H9 (cell line): ENCODE measurements around the gene IQSEC2. TPM values are rescaled to one million over a fixed set of nuclear protein-coding genes. Genes with fewer than 3 reads are reported as not detected.

Experiments
- DNase-seq: peaks from one replicate; pipeline ENCODE4 v3.0.0-alpha.2; 2017
- H2AFZ ChIP-seq: one replicate; pipeline ENCODE4 v1.6.1; 2013; ENCODE audit warnings: mild to moderate bottlenecking, low read length, control low read depth, moderate library complexity
- H2AK5ac ChIP-seq: 2 replicates; pipeline ENCODE4 v1.6.1; 2013; ENCODE audit warnings: low read length, control low read depth, mixed read lengths; ENCODE audit not compliant: insufficient read length
- H2BK120ac ChIP-seq: one replicate; pipeline ENCODE4 v1.6.1; 2013; ENCODE audit warnings: low read depth, mild to moderate bottlenecking, low read length, control low read depth, inconsistent platforms; ENCODE audit not compliant: poor library complexity, severe bottlenecking
- H2BK12ac ChIP-seq: 2 replicates; pipeline ENCODE4 v1.6.1; 2013; ENCODE audit warnings: low read length, control low read depth, mixed read lengths, low read depth; ENCODE audit not compliant: insufficient read length
- H2BK15ac ChIP-seq: 2 replicates; pipeline ENCODE4 v1.6.1; 2013; ENCODE audit warnings: low read depth, low read length, control low read depth
- H2BK20ac ChIP-seq: one replicate; pipeline ENCODE4 v1.6.1; 2013; ENCODE audit warnings: low read depth, mild to moderate bottlenecking, low read length, control low read depth, inconsistent platforms; ENCODE audit not compliant: poor library complexity, severe bottlenecking
- H2BK5ac ChIP-seq: 2 replicates; pipeline ENCODE4 v1.6.1; 2013; ENCODE audit warnings: low read length, control low read depth, mixed read lengths; ENCODE audit not compliant: insufficient read length
- H3K14ac ChIP-seq: 2 replicates; pipeline ENCODE4 v1.6.1; 2013; ENCODE audit warnings: low read length, control low read depth; ENCODE audit not compliant: insufficient read depth
- H3K18ac ChIP-seq: 2 replicates; pipeline ENCODE4 v1.6.1; 2013; ENCODE audit warnings: low read depth, mild to moderate bottlenecking, mixed read lengths, low read length, control low read depth; ENCODE audit not compliant: insufficient read length
- H3K23ac ChIP-seq: 2 replicates; pipeline ENCODE4 v1.6.1; 2013; ENCODE audit warnings: low read length, control low read depth, mixed read lengths, low read depth; ENCODE audit not compliant: insufficient read length
- H3K23me2 ChIP-seq: 2 replicates; pipeline ENCODE4 v1.6.1; 2013; ENCODE audit warnings: low read depth, mild to moderate bottlenecking, mixed read lengths, low read length, control low read depth; ENCODE audit not compliant: insufficient read length, poor library complexity, severe bottlenecking
- H3K27ac ChIP-seq: 2 replicates; pipeline ENCODE4 v1.5.1; 2013; ENCODE audit warnings: low read length, control low read depth, mixed read lengths, low read depth; ENCODE audit not compliant: insufficient read length
- H3K27me3 ChIP-seq: 2 replicates; pipeline ENCODE4 v1.6.1; 2013; ENCODE audit warnings: low read length, control low read depth, inconsistent platforms; ENCODE audit not compliant: insufficient read depth
- H3K4ac ChIP-seq: 2 replicates; pipeline ENCODE4 v1.6.1; 2013; ENCODE audit warnings: low read depth, mild to moderate bottlenecking, control low read depth, inconsistent platforms, low read length, moderate library complexity
- H3K4me1 ChIP-seq: 2 replicates; pipeline ENCODE4 v1.6.1; 2013; ENCODE audit warnings: low read length, control low read depth, inconsistent platforms; ENCODE audit not compliant: insufficient read depth
- H3K4me2 ChIP-seq: 2 replicates; pipeline ENCODE4 v1.6.1; 2013; ENCODE audit warnings: low read length, control low read depth, mixed read lengths; ENCODE audit not compliant: insufficient read length, insufficient read depth
- H3K56ac ChIP-seq: 2 replicates; pipeline ENCODE4 v1.6.1; 2013; ENCODE audit warnings: low read depth, mild to moderate bottlenecking, mixed read lengths, low read length, control low read depth; ENCODE audit not compliant: insufficient read length
- H3K79me1 ChIP-seq: 2 replicates; pipeline ENCODE4 v1.6.1; 2013; ENCODE audit warnings: low read depth, mild to moderate bottlenecking, moderate library complexity, low read length, control low read depth, inconsistent platforms; ENCODE audit not compliant: insufficient read depth, poor library complexity, severe bottlenecking
- H3K79me2 ChIP-seq: 2 replicates; pipeline ENCODE4 v1.6.1; 2013; ENCODE audit warnings: low read length, control low read depth, inconsistent platforms; ENCODE audit not compliant: insufficient read depth
- H3K9ac ChIP-seq: 2 replicates; pipeline ENCODE4 v1.6.1; 2013; ENCODE audit warnings: low read length, control low read depth, mixed read lengths; ENCODE audit not compliant: insufficient read length; ENCODE audit errors: extremely low read depth
- H3K9me3 ChIP-seq: one replicate; pipeline ENCODE4 v1.6.1; 2013; ENCODE audit warnings: low read depth, low read length, inconsistent platforms; ENCODE audit not compliant: control insufficient read depth
- H3T11ph ChIP-seq: one replicate; pipeline ENCODE4 v1.6.1; 2013; ENCODE audit warnings: mild to moderate bottlenecking, low read length, control low read depth, inconsistent platforms
- H4K20me1 ChIP-seq: one replicate; pipeline ENCODE4 v1.6.1; 2013; ENCODE audit not compliant: control insufficient read depth, insufficient read length, insufficient read depth
- H4K5ac ChIP-seq: 2 replicates; pipeline ENCODE4 v1.6.1; 2013; ENCODE audit warnings: low read depth, mild to moderate bottlenecking, mixed read lengths, low read length, control low read depth; ENCODE audit not compliant: insufficient read length
- H4K8ac ChIP-seq: replicated peaks from 2 replicates; pipeline ENCODE4 v1.6.1; 2013; ENCODE audit warnings: low read length, control low read depth, mixed read lengths, low read depth; ENCODE audit not compliant: insufficient read length
- H4K91ac ChIP-seq: 2 replicates; pipeline ENCODE4 v1.6.1; 2013; ENCODE audit warnings: low read depth, mild to moderate bottlenecking, moderate library complexity, mixed read lengths, low read length, control low read depth; ENCODE audit not compliant: insufficient read length
- H3K27ac Mint-ChIP-seq, 3 experiments: 2 replicates in 2 of 3; 3 replicates in 1 of 3; pipeline ENCODE4 v1.8.0; 2020 to 2021; ENCODE audit warnings: mixed read lengths in 3 of 3, mild to moderate bottlenecking in 1 of 3, moderate library complexity in 1 of 3
- H3K27me3 Mint-ChIP-seq: 2 replicates; pipeline ENCODE4 v1.8.0; 2021; ENCODE audit warnings: low read depth, mild to moderate bottlenecking, moderate library complexity, mixed read lengths
- H3K36me3 Mint-ChIP-seq, 3 experiments: 2 replicates in 2 of 3; 3 replicates in 1 of 3; pipeline ENCODE4 v1.8.0; 2020 to 2021; ENCODE audit warnings: low read depth in 3 of 3, mixed read lengths in 3 of 3; ENCODE audit not compliant: insufficient read depth in 1 of 3
- H3K4me1 Mint-ChIP-seq, 2 experiments: 2 replicates each; pipeline ENCODE4 v1.8.0; 2020; ENCODE audit warnings: mixed read lengths in 2 of 2
- H3K4me3 Mint-ChIP-seq, 2 experiments: 2 replicates in 1 of 2; 3 replicates in 1 of 2; pipeline ENCODE4 v1.8.0; 2020 to 2021; ENCODE audit warnings: mild to moderate bottlenecking in 2 of 2, mixed read lengths in 2 of 2, moderate library complexity in 1 of 2
- H3K9me3 Mint-ChIP-seq, 2 experiments: 2 replicates in 1 of 2; 3 replicates in 1 of 2; pipeline ENCODE4 v1.8.0; 2020; ENCODE audit warnings: mild to moderate bottlenecking in 2 of 2, mixed read lengths in 2 of 2, moderate library complexity in 1 of 2
- CTCF ChIP-seq: fragments of 200-600 bp; sonication (generic); conservative IDR thresholded peaks from 3 replicates; pipeline ENCODE4 v1.8.0; 2021; ENCODE audit warnings: antibody characterized with exemption, mild to moderate bottlenecking
- WGBS: extraction: QIAGEN DNeasy Blood & Tissue Kit; methylation state at CpG from one replicate; pipeline ENCODE4 v1.1.7; 2013; ENCODE audit warnings: missing lambda C conversion rate, low lambda C conversion rate, mixed read lengths; ENCODE audit not compliant: insufficient read length; ENCODE audit errors: extremely low coverage; 5-methylcytosine and 5-hydroxymethylcytosine counted together
- total RNA-seq: library from RNA; stranded (reverse); gene quantifications from 2 replicates; pipeline ENCODE4 v1.2.1, GENCODE V29; 2021

The IQSEC2 gene
- total RNA-seq, 1 experiment from 2014 or later, result 7.0 TPM

GRCh38 chrX:53230116-53230515 is 51.3 kb downstream of the IQSEC2 start:
- TF ChIP-seq CTCF, result no peak
- Histone ChIP-seq H3K27me3 (no peaks in the 10 kb centered on the region), H3K4me1 (no peaks in the 10 kb centered on the region), H2BK120ac (no peak overlapping the region), H2BK20ac (no peak overlapping the region), H3K9ac (no peak overlapping the region), H4K20me1 (no peaks in the 10 kb centered on the region), H2BK5ac (no peak overlapping the region), H3K18ac (no peak overlapping the region), H3K23me2 (no peaks in the 10 kb centered on the region), H3K56ac (no peak overlapping the region), H2BK12ac (no peak overlapping the region), H3K4ac (no peak overlapping the region), H3K79me2 (no peaks in the 10 kb centered on the region), H3T11ph (no peak overlapping the region), H3K23ac (no peak overlapping the region), H3K27ac (no peak overlapping the region), H3K9me3 (peaks cover 21% of the 10 kb centered on the region), H3K14ac (no peak overlapping the region), H3K4me2 (no peak overlapping the region), H2BK15ac (no peak overlapping the region), H4K5ac (no peak overlapping the region), H4K8ac (no peak overlapping the region), H2AFZ (no peak overlapping the region), H3K79me1 (no peaks in the 10 kb centered on the region), H4K91ac (no peak overlapping the region), H2AK5ac (no peak overlapping the region)
- H3K27ac Mint-ChIP-seq, result no peak overlapping the region
- peaks cover 52 to 68% of the 10 kb centered on the region in 2 experiments for H3K9me3 Mint-ChIP-seq
- H3K27me3 Mint-ChIP-seq, result peaks cover 1% of the 10 kb centered on the region; the same call in 1 of the 2 replicates
- H3K4me3 Mint-ChIP-seq, result no peak overlapping the region
- H3K36me3 Mint-ChIP-seq, result peaks cover 0 to 14% (median 2%) of the 10 kb centered on the region in 3 experiments; a peak in 5 of 7 replicates
- peaks cover 0 to 5% of the 10 kb centered on the region in 2 experiments; a peak in 1 of 4 replicates for H3K4me1 Mint-ChIP-seq
- no CpG with 5 or more reads among the region's 5 CpGs for WGBS
- DNase-seq, result no peak
